GM19372 (cell line): ENCODE results near the gene NT5DC1.
"Not testable (repeated sequence)": the region's sequence is repeated elsewhere in the genome, so short reads cannot be mapped to it uniquely, and the experiment has no call there.

ENCODE experiments used
- ATAC-seq: cut with Tn5 transposase; IDR thresholded peaks from one replicate; pipeline ENCODE4 v1.9.1; 2021; ENCODE audit warnings: mild to moderate bottlenecking, low read depth, moderate library complexity; ENCODE audit not compliant: unreplicated experiment

NT5DC1 gene

DNA sequence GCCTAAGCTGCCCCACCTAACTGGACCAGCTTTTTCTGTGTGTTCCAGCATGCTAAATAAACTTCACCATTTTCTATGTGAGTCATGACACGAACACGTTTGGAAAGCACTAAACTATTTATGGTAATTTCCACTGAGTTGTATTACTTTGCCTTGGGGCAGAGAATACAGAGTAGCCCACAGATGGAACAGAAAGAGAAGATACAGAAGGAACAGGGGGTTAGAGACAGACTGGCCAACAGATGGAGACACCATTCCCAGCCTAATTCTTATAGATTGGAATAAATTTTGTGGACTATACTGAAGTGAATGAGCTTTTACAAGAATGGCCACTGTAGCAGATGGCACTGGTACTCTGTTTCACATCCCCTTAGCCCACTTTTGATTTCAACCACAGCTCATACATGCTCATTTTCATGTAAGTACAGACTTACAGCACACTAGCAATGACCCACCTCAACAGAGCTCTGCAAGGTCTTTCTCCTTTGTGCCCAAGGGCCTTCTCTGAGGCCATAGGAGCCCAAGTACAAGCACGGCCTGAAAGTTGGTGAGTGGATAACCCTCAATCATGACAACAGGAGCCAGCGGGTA is 13.1 kb upstream of the NT5DC1 start:
- peak; percentile 92 for ATAC-seq

- ATAC-seq: no peak
Observed at GRCh38 chr6:116088946-116089345, 11.7 kb upstream of the NT5DC1 start.

DNA sequence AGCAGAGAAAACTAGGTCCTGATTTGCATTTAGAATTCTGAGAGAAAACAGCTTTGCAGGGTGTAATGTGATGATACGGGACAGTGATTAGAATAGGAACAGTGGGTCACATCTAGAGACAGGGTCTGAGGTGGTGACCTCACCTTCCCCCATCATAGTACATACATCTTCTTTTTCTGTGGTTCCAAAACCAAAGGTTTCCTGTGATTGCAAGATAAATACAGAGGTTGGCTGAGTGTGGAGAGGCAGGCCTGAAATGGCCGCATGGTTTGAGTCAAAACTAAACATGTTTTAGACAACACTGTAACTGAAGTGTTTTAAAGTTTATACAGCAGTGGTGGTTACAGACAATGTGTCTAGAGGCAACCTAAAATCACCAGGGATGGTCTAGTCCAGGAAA is 10.4 kb upstream of the NT5DC1 start:
- peak; percentile 55 for ATAC-seq

- no peak for ATAC-seq
Observed at GRCh38 chr6:116094041-116094440, 6.6 kb upstream of the NT5DC1 start.

- ATAC-seq: not testable (repeated sequence)
Observed at GRCh38 chr6:116096048-116096759, 4.4 kb upstream of the NT5DC1 start.

DNA sequence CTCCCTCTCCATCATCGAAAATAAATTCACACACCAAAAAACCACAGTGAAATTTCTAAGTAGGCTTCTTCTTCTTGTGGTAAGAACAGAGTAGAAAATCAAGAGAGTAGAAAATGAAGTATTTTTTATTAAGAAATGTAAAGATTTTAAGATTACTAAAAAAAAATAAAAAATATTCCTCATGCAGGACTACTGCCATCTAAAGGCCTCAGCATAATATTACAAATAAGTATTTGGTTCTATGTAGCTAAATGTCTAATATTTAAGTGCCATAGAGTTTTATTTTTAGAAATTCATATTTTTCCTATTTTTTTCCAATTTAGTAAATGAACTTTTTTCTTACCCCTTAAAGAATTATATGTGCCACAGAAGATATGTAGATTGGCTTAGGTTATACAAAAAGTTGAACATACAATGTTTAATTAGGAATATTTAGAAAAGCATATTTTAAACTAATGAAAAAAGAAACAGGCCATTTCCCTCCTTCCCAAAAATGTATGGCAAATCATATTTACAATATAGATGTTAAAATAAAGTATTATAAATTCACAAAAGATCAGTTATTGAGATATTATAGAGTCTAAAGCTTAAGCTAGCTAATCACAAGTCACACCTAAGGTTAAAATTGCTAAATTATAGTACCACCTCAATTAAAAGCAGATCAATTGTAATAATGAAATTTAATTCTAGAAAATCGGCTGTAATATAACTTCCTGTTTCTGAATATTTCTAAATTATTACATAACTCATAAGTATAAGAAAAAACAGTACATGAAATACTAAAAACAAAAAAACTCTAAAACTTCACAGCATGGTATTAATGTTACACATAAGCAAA is 3.5 kb upstream of the NT5DC1 start:
- ATAC-seq: no peak

- ATAC-seq: no peak
Observed at GRCh38 chr6:116099036-116099435, 1.6 kb upstream of the NT5DC1 start.

- ATAC-seq: no peak
Observed at GRCh38 chr6:116101302-116101718, 657 bp downstream of the NT5DC1 start.

DNA sequence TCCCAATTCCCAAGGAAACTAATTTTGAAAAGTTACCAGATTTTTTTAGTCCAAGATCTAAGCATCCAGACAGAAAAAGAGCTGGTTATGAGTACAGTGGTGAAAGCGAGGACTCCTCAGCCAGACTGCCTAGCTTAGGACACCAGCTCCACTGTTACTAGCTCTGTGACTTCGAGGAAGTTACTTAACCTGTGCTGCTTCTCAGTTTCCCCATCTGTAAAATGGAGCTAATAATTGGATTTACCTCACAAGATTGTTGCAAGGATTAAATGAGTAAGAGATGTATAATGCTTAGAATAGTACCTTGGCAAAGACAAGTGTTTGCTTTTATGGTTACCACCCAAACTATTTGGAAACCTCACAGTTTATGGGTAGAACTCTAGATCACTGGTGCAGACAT is 1.1 kb downstream of the NT5DC1 start:
- ATAC-seq: no peak

GRCh38 chr6:116102873-116103272 is 2.2 kb downstream of the NT5DC1 start:
- ATAC-seq: no peak

GRCh38 chr6:116104636-116105035 is 4.0 kb downstream of the NT5DC1 start:
- no peak for ATAC-seq

- no peak for ATAC-seq
Observed at GRCh38 chr6:116105247-116105646, 4.6 kb downstream of the NT5DC1 start.

DNA sequence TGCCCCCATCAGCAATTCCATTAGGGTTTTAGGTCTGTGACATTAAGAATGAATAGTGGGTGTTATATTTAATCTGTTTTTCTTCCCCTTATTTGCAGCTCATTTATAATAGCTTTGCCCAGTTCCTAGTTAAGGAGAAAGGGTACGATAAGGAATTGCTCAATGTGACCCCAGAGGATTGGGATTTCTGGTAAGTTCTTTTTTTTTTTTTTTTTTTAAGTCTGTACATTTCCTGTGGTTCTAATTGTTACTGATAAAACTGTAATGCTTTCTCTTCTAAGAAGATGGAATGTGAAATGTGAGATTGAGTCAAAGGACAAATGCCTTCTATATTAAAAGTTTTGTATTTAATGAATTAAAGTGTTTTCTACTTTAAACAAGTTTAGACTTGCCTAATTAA is 5.5 kb downstream of the NT5DC1 start:
- no peak for ATAC-seq

GRCh38 chr6:116108836-116109235 is 8.2 kb downstream of the NT5DC1 start:
- no peak for ATAC-seq

DNA sequence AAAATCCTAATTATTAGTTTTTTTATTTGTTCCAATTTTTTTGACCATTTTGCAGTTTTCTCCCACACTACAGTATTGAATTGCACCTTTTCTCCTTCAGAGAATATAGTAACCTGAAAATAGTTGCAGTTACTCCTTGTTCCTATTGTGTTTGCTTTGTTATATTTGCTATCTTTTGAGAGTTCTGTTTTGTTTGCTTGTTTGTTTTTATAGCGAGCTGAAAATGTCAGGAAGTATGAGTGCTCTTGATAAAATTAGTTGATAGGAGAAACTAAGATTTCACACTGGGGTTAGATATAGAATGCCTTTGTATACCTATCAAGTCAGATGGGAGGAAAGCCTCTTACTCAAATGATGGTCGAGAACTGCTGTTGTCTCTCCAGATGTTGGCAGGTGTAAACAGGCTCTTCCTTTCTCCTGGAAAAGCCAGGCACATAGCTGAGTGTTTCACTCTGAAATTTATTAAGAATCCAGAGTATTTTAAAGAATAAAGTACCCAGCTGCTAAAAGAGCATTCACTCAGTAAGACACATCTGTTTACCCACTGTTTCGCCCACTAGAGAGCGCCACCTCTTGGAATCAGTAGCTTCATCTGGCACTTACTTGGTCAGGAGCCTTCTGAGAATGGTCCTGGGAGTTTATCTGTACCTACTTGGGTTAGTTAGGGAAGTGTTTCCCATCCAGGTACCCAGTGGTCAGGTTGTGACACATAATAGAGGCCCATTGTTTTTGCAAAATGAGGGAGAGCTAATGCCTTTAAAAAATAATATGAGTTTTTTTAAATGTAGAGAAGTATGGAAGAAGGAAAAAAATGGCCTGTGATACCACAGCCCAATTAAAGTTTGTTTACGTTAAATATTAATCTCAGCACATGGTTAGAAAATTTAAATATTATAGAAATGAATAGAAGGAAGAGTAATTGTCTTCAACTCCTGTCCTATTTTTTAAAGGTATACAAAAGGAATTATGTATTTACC is 11.2 kb downstream of the NT5DC1 start:
- peak; percentile 66 for ATAC-seq

- no peak for ATAC-seq
Observed at GRCh38 chr6:116113386-116113785, 12.7 kb downstream of the NT5DC1 start.

- no peak for ATAC-seq
Observed at GRCh38 chr6:116115781-116116180, 15.1 kb downstream of the NT5DC1 start.

GRCh38 chr6:116118608-116119007 is 18.0 kb downstream of the NT5DC1 start:
- no peak for ATAC-seq

GRCh38 chr6:116120430-116120829 is 19.8 kb downstream of the NT5DC1 start:
- no peak for ATAC-seq

DNA sequence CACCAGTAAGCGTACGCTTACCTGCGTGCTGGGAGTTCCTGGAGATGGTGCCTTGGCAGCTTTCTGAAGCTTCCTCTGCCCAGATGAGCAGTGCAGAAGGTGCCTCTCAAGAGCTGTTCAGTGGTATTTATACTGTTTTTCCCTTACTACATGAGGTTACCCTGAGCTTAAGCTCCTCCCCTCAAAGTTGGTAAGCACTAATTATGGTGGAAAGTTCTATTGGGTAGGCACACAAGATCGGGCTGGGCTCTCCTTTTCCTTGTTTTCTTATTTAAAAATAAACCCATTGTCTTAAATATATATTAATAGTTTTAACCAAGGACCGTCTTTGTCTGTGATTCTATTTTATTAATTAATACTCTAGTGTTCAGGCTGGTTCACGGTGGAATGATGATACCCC is 25.4 kb downstream of the NT5DC1 start, which contains the start of gene COL10A1:
COL10A1 (minus strand) TSS at position 101 of the 400 bp plus-strand sequence. CDS start 640 bp downstream, outside the sequence.
- ATAC-seq: no peak
